Kidney (tissue), 14 donors: ENCODE results near the gene UBAC2. TPM values are rescaled to one million over a fixed set of nuclear protein-coding genes. Genes with fewer than 3 reads are reported as not detected.

Experiments used
- DNase-seq, 5 donors: peaks; one replicate each; pipeline ENCODE4 v3.0.0-alpha.2; 2013 to 2020
- FAIRE-seq: peaks from 2 replicates; lab custom pipeline; 2012; peaks lifted over from hg19 to GRCh38; lab: Jason Lieb, UNC
- H3K27ac ChIP-seq, 2 donors: one replicate each; pipeline ENCODE4 v1.7.0; 2013; ENCODE audit warnings: low read depth in 2 of 2, low read length in 2 of 2, inconsistent platforms in 1 of 2
- H3K27me3 ChIP-seq: one replicate; pipeline ENCODE4 v1.7.1; 2013; ENCODE audit warnings: low read length, inconsistent platforms; ENCODE audit not compliant: control insufficient read depth, insufficient read depth
- H3K36me3 ChIP-seq, 3 donors: one replicate each; pipeline versions ENCODE4 v1.7.0 to v1.7.1; 2013; ENCODE audit warnings: low read length in 3 of 3, control low read depth in 1 of 3, inconsistent platforms in 1 of 3; ENCODE audit not compliant: insufficient read depth in 3 of 3, control insufficient read depth in 2 of 3
- H3K4me1 ChIP-seq, 3 donors: one replicate each; pipeline versions ENCODE4 v1.7.0 to v1.7.1; 2013; ENCODE audit warnings: low read length in 3 of 3, inconsistent platforms in 1 of 3, low read depth in 1 of 3; ENCODE audit not compliant: control insufficient read depth in 2 of 3, insufficient read depth in 2 of 3
- H3K4me3 ChIP-seq, 3 donors: one replicate each; pipeline versions ENCODE4 v1.7.0 to v1.8.1; 2013; ENCODE audit warnings: low read length in 3 of 3, control low read depth in 1 of 3, inconsistent platforms in 1 of 3
- H3K9ac ChIP-seq, 3 donors: one replicate each; pipeline versions ENCODE4 v1.7.0 to v1.7.1; 2013; ENCODE audit warnings: low read length in 3 of 3, control low read depth in 1 of 3, inconsistent platforms in 1 of 3
- H3K9me3 ChIP-seq, 3 donors: one replicate each; pipeline versions ENCODE4 v1.7.0 to v1.7.1; 2013; ENCODE audit warnings: low read length in 3 of 3, control low read depth in 1 of 3, inconsistent platforms in 1 of 3; ENCODE audit not compliant: control insufficient read depth in 2 of 3, insufficient read depth in 1 of 3
- CTCF ChIP-seq: IDR thresholded peaks from 3 replicates; pipeline ENCODE4 v1.5.1; 2012; ENCODE audit warnings: mild to moderate bottlenecking, moderate library complexity, borderline replicate concordance; ENCODE audit not compliant: insufficient read depth; ENCODE audit errors: extremely low read depth
- intact Hi-C: fragments of 100-400 bp; cut with DNase I; formaldehyde crosslinking; loops from one replicate; pipeline ENCODE4 v1.11.1; 2022
- polyA plus RNA-seq: library from polyadenylated mRNA; stranded (reverse); fragments of 350-450 nt; fragmentation: Illumina TruSeq; extraction: RNeasy Lipid Tissue Mini Kit (QIAGEN cat#74804); gene quantifications from one replicate; pipeline ENCODE4 v1.2.3, GENCODE V29; 2014; ENCODE audit warnings: low read depth, low replicate concordance; ENCODE audit not compliant: insufficient read depth
- total RNA-seq: library from RNA; stranded (reverse); fragmentation: NEBNext Ultra II Directional; extraction: Animal tissue kit (Norgen Biotek cat#: 25700); gene quantifications from one replicate; pipeline ENCODE4 v1.2.1, GENCODE V29; 2021
- donor health status: control.
- donor health status: control.
- donor health status: control.
- donor health status: control.
- donor health status: control.
- donor health status: DM: yes; HTN: yes; CAD: no.
- donor health status: Normal renal cell carcinoma (clear cell type).

Gene UBAC2
- total and polyA plus RNA-seq, 2 donors from 2014 or later = 61.8 to 77.5 TPM

- no peak for TF ChIP-seq CTCF
- H3K27me3 ChIP-seq = no peaks in the 10 kb centered on the region
- intact Hi-C loops = no loop called here
- H3K9me3 ChIP-seq = peaks cover 0 to 3% (median 0%) of the 10 kb centered on the region in 3 donors
- peaks cover 0 to 8% (median 0%) of the 10 kb centered on the region in 3 donors for H3K4me1 ChIP-seq
- DNase-seq (no peak), FAIRE-seq (no peak)
- no peaks in the 10 kb centered on the region for H3K36me3 ChIP-seq
- no peak overlapping the region for H3K9ac ChIP-seq
- no peak overlapping the region for H3K27ac ChIP-seq
- no peak overlapping the region for H3K4me3 ChIP-seq
These were observed 19.7 kb downstream of the UBAC2 start for GRCh38 chr13:99220199-99220935.

GRCh38 chr13:99221567-99222239, 21.0 kb downstream of the UBAC2 start:
- H3K27me3 ChIP-seq = no peaks in the 10 kb centered on the region
- no peak overlapping the region for H3K27ac ChIP-seq
- TF ChIP-seq CTCF = no peak
- intact Hi-C loops = no loop called here
- DNase-seq = no peak
- no peaks in the 10 kb centered on the region for H3K36me3 ChIP-seq
- H3K9me3 ChIP-seq = peaks cover 0 to 3% (median 0%) of the 10 kb centered on the region in 3 donors
- H3K4me3 ChIP-seq = no peak overlapping the region
- peaks cover 0 to 15% (median 4%) of the 10 kb centered on the region in 3 donors for H3K4me1 ChIP-seq
- H3K9ac ChIP-seq = no peak overlapping the region
- FAIRE-seq = no peak

GRCh38 chr13:99223587-99223986, 22.9 kb downstream of the UBAC2 start:
- H3K9ac ChIP-seq = no peak overlapping the region
- peaks cover 0 to 19% (median 4%) of the 10 kb centered on the region in 3 donors for H3K4me1 ChIP-seq
- intact Hi-C loops = no loop called here
- no peak overlapping the region for H3K27ac ChIP-seq
- no peak for TF ChIP-seq CTCF
- no peak overlapping the region for H3K4me3 ChIP-seq
- H3K36me3 ChIP-seq = no peaks in the 10 kb centered on the region
- no peaks in the 10 kb centered on the region for H3K27me3 ChIP-seq
- DNase-seq = no peak
- H3K9me3 ChIP-seq = peaks cover 0 to 3% (median 0%) of the 10 kb centered on the region in 3 donors
- no peak for FAIRE-seq
